Measurements from ENCODE around the gene GSS. TPM values are rescaled to one million over a fixed set of nuclear protein-coding genes. Genes with fewer than 3 reads are reported as not detected.
A peak's percentile ranks its signal among the peaks of the same experiment; 100 is the strongest.

Gene GSS
- total and polyA plus RNA-seq, 9 donors = 14.5 to 42.0 (median 22.2) TPM

DNA sequence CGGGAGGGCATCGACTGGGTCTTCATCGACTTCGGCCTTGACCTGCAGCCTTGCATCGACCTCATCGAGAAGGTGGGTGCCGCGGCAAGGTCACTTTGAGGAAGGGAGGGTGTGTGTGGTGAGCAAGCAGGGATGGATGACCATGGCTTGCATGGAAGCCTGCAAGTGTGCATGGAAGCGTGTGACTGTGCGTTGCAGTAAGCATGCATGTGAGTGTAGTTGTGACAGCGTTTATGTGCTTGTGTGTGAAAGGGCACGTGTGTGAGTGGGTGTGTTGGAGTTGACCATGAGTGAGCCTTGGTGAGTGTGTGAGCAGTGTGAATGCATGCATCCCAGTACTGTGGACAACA, 32.6 kb upstream of the GSS start:
- Histone ChIP-seq H3K4me3 (no peak overlapping the region), H3K27me3 (no peaks in the 10 kb centered on the region), H3K27ac (no peak overlapping the region), H3K9me3 (no peaks in the 10 kb centered on the region), H3K36me3 (no peaks in the 10 kb centered on the region), H3K4me1 (ENCODE audit: insufficient read depth) (peaks cover 17% of the 10 kb centered on the region)
- TF ChIP-seq POLR2A (IDR thresholded peaks at IDR 0.05) = no peak
- TF ChIP-seq, protein P1, sequence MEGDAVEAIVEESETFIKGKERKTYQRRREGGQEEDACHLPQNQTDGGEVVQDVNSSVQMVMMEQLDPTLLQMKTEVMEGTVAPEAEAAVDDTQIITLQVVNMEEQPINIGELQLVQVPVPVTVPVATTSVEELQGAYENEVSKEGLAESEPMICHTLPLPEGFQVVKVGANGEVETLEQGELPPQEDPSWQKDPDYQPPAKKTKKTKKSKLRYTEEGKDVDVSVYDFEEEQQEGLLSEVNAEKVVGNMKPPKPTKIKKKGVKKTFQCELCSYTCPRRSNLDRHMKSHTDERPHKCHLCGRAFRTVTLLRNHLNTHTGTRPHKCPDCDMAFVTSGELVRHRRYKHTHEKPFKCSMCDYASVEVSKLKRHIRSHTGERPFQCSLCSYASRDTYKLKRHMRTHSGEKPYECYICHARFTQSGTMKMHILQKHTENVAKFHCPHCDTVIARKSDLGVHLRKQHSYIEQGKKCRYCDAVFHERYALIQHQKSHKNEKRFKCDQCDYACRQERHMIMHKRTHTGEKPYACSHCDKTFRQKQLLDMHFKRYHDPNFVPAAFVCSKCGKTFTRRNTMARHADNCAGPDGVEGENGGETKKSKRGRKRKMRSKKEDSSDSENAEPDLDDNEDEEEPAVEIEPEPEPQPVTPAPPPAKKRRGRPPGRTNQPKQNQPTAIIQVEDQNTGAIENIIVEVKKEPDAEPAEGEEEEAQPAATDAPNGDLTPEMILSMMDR (IDR thresholded peaks at IDR 0.05) = no peak
- no peak for TF ChIP-seq EP300 (IDR thresholded peaks at IDR 0.05)
- WGBS, 3 donors = 15 to 44% (median 17%) methylated on average over 12 of the region's 12 CpGs
- intact Hi-C loops (cut with DNase I) = no loop called here
- DNase-seq = no peak

DNA sequence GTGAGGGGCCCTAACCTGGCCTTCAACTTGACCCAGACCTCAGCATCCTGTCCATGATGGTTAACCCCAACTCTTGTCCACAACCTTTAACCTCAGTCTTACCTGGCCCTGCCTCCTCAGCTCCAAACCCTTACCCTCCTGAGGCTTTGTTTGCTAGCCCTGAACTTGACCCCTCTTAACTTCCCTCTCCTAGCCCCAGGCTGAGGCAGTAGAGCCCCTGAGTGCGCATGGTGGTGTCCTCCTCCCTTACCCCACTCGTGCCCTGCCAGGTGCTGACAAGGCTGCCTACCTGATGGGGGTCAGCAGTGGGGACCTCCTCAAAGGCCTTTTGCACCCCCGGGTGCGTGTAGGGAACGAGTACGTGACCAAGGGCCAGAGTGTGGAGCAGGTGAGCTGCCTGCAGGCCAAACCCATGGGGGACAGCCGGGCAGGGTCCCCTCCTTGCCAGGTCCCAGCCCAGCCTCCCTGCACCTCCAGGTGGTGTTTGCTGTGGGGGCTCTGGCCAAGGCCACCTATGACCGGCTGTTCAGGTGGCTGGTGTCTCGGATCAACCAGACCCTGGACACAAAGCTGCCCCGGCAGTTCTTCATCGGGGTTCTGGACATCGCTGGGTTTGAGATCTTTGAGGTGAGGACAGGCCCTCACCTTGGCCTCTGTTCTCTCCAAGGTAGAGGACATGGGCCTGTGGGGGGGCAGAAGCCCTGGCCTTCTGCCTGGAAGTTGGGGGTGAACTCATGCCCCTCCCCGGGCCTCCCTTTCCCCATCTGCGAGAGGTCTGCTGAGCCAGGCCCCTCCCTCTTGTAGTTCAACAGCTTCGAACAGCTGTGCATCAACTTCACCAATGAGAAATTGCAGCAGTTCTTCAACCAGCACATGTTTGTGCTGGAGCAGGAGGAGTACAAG, 31.9 kb upstream of the GSS start:
- no peak overlapping the region for H3K27ac ChIP-seq
- intact Hi-C loops (cut with DNase I) = no loop called here
- H3K36me3 ChIP-seq = no peaks in the 10 kb centered on the region
- TF ChIP-seq POLR2A (IDR thresholded peaks at IDR 0.05) = no peak
- no peak for TF ChIP-seq EP300 (IDR thresholded peaks at IDR 0.05)
- TF ChIP-seq, protein P1 (IDR thresholded peaks at IDR 0.05) = no peak
- WGBS, 3 donors = 24 to 37% (median 30%) methylated on average over 15 of the region's 15 CpGs
- no peaks in the 10 kb centered on the region for H3K9me3 ChIP-seq
- DNase-seq = peak in 1 of 5 donors; percentile 38
- H3K4me3 ChIP-seq = no peak overlapping the region
- no peaks in the 10 kb centered on the region for H3K27me3 ChIP-seq
- H3K4me1 ChIP-seq (ENCODE audit: insufficient read depth) = peaks cover 17% of the 10 kb centered on the region

DNA sequence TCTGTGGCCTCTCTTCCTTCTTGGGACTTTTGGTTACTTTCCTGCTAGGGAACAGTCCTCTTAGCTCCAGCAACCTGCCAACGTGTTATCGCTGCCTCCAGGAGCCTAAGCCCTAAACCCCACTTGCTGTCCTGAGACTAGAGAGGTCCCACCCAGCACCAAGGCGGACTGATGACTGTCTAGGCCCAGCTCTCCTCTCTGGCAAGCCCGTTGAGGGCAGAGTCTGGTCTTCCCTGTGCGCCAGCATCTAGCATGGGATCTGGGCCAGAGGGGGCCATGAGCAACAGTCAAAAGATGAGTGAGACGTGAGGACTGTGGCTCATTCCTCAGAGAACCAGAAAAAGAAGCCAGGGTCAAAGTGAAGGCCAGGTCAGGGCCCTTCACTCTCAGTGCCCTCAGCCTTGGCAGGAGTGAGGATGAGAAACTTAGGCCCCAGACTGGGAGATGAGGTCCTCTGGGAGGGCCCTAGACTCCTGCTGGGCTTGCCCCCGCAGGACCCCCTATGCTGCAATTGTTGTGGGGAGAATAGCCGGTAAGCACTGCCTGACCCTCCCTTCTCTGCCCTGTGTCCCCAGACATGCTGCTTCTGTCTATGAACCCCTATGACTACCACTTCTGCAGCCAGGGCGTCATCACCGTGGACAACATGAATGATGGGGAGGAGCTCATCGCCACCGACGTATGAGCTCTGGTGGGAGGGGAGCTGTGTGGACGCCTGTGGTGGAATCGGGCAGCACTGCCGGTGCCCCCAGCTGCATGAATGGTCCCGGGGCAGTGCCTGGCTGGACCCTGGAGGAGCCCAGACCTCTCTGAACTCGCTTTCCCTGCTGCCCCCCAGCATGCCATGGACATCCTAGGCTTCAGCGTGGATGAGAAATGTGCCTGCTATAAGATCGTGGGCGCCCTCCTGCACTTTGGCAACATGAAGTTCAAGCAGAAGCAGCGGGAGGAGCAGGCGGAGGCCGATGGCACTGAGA, 31.0 kb upstream of the GSS start:
- intact Hi-C loops (cut with DNase I) = no loop called here
- Histone ChIP-seq H3K27me3 (no peaks in the 10 kb centered on the region), H3K4me3 (no peak overlapping the region), H3K9me3 (no peaks in the 10 kb centered on the region), H3K4me1 (ENCODE audit: insufficient read depth) (peaks cover 17% of the 10 kb centered on the region), H3K36me3 (no peaks in the 10 kb centered on the region), H3K27ac (no peak overlapping the region)
- no peak for TF ChIP-seq POLR2A (IDR thresholded peaks at IDR 0.05)
- TF ChIP-seq, protein P1 (IDR thresholded peaks at IDR 0.05) = no peak
- TF ChIP-seq EP300 (IDR thresholded peaks at IDR 0.05) = no peak
- no peak for DNase-seq
- 51 to 63% (median 54%) methylated on average over 22 to 24 of the region's 24 CpGs for WGBS, 3 donors

DNA sequence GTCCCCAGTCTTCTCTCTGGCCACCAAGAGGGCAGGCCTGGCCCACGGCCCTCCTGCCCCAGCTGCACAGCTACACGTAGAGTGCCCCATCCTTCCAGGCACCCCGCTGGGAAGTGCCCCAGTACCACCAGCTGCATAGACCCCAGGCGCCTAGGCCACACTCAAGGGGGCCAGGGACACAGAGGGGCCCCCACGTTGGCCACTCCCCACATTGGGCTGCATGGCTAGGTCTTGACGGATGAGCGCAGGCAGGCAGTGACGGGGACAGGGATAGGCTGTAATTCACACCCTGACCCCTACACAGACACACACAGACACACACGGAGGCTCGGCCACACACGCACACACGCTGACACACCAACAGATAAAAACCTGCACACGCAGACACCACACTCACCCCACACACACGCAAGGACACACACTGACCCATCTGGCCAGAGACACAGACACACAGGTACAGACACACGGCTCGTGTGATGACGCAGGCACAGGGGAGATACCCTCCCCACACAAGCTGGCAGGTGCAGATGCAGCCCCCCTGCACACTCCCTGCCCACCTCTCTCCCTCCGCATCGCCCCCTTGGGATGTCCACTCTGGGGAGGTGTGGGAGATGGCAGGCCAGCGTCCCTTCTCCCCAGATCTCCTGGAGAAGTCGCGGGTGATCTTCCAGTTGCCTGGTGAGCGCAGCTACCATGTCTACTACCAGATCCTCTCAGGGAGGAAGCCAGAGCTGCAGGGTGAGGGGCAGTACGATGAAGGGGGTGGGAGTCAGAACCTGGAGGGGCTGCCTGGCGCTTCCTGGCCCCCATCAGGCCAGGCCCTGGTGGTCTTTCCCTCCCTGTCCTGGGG, 30.1 kb upstream of the GSS start:
- DNase-seq = no peak
- Histone ChIP-seq H3K9me3 (no peaks in the 10 kb centered on the region), H3K36me3 (no peaks in the 10 kb centered on the region), H3K27me3 (no peaks in the 10 kb centered on the region), H3K4me3 (no peak overlapping the region), H3K27ac (no peak overlapping the region), H3K4me1 (ENCODE audit: insufficient read depth) (peaks cover 17% of the 10 kb centered on the region)
- intact Hi-C loops (cut with DNase I) = no loop called here
- WGBS, 3 donors = 46 to 60% (median 50%) methylated on average over 25 of the region's 25 CpGs
- no peak for TF ChIP-seq POLR2A (IDR thresholded peaks at IDR 0.05)
- TF ChIP-seq, protein P1 (IDR thresholded peaks at IDR 0.05) = no peak
- no peak for TF ChIP-seq EP300 (IDR thresholded peaks at IDR 0.05)
